ENCODE data around the gene TLX1. TPM values are rescaled to one million over a fixed set of nuclear protein-coding genes. Genes with fewer than 3 reads are reported as not detected.

Gene TLX1
- total RNA-seq, 1 donor from 2014 or later: not detected

GRCh38 chr10:101133489-101134298, 2.6 kb downstream of the TLX1 start:
- intact Hi-C loops (cut with micrococcal nuclease): loop anchor here (2.0 to 10.0 kb wide), 4 partner anchors 13 to 1599 kb away; partner anchors contain the start of gene NKX2-3

- intact Hi-C loops (cut with micrococcal nuclease): loop anchor here (2.0 to 10.0 kb wide), 4 partner anchors 14 to 1600 kb away; partner anchors contain the start of gene NKX2-3
Observed at GRCh38 chr10:101134299-101135127, 3.4 kb downstream of the TLX1 start.

GRCh38 chr10:101135141-101136006, 4.3 kb downstream of the TLX1 start:
- intact Hi-C loops (cut with micrococcal nuclease): loop anchor here (2.0 to 10.0 kb wide), 3 partner anchors 15 to 1601 kb away; partner anchors contain the start of gene NKX2-3

- intact Hi-C loops (cut with micrococcal nuclease): loop anchor here (5.0 to 10.0 kb wide), 2 partner anchors 394 to 1601 kb away; partner anchors contain the start of gene NKX2-3
Observed at GRCh38 chr10:101136007-101136707, 5.1 kb downstream of the TLX1 start.

GRCh38 chr10:101136708-101137121, 5.6 kb downstream of the TLX1 start:
- intact Hi-C loops (cut with micrococcal nuclease): loop anchor here (5.0 to 10.0 kb wide), 2 partner anchors 394 to 1602 kb away; partner anchors contain the start of gene NKX2-3

GRCh38 chr10:101137271-101137670, 6.2 kb downstream of the TLX1 start:
- intact Hi-C loops (cut with micrococcal nuclease): loop anchor here (5.0 to 10.0 kb wide), 2 partner anchors 395 to 1602 kb away; partner anchors contain the start of gene NKX2-3

- intact Hi-C loops (cut with micrococcal nuclease): loop anchor here (5.0 to 10.0 kb wide), 2 partner anchors 397 to 1604 kb away; partner anchors contain the start of gene NKX2-3
Observed at GRCh38 chr10:101138788-101139420, 7.8 kb downstream of the TLX1 start.

- intact Hi-C loops (cut with micrococcal nuclease): loop anchor here (5.0 to 10.0 kb wide), 2 partner anchors 397 to 1605 kb away; partner anchors contain the start of gene NKX2-3
Observed at GRCh38 chr10:101139421-101139911, 8.4 kb downstream of the TLX1 start.

GRCh38 chr10:101140084-101140949, 9.2 kb downstream of the TLX1 start:
- intact Hi-C loops (cut with micrococcal nuclease): loop anchor here (10.0 kb wide), 1 partner anchor 486 kb away; no protein-coding TSS in a partner anchor

GRCh38 chr10:101140950-101141615, 10.0 kb downstream of the TLX1 start:
- intact Hi-C loops (cut with micrococcal nuclease): loop anchor here (10.0 kb wide), 1 partner anchor 486 kb away; no protein-coding TSS in a partner anchor

GRCh38 chr10:101141616-101142532, 10.8 kb downstream of the TLX1 start:
- intact Hi-C loops (cut with micrococcal nuclease): loop anchor here (1.0 to 10.0 kb wide), 5 partner anchors 47 to 487 kb away; no protein-coding TSS in a partner anchor

- intact Hi-C loops (cut with micrococcal nuclease): loop anchor here (1.0 to 10.0 kb wide), 5 partner anchors 47 to 488 kb away; no protein-coding TSS in a partner anchor
Observed at GRCh38 chr10:101142533-101143344, 11.6 kb downstream of the TLX1 start.

- intact Hi-C loops (cut with micrococcal nuclease): loop anchor here (10.0 kb wide), 1 partner anchor 488 kb away; no protein-coding TSS in a partner anchor
Observed at GRCh38 chr10:101143345-101143630, 12.2 kb downstream of the TLX1 start.

GRCh38 chr10:101144053-101144452, 13.0 kb downstream of the TLX1 start:
- intact Hi-C loops (cut with micrococcal nuclease): loop anchor here (10.0 kb wide), 1 partner anchor 489 kb away; no protein-coding TSS in a partner anchor

GRCh38 chr10:101145145-101145544, 14.0 kb downstream of the TLX1 start:
- intact Hi-C loops (cut with micrococcal nuclease): loop anchor here (10.0 kb wide), 1 partner anchor 490 kb away; no protein-coding TSS in a partner anchor
